Measurements from ENCODE around the gene FBXL20.

DNA sequence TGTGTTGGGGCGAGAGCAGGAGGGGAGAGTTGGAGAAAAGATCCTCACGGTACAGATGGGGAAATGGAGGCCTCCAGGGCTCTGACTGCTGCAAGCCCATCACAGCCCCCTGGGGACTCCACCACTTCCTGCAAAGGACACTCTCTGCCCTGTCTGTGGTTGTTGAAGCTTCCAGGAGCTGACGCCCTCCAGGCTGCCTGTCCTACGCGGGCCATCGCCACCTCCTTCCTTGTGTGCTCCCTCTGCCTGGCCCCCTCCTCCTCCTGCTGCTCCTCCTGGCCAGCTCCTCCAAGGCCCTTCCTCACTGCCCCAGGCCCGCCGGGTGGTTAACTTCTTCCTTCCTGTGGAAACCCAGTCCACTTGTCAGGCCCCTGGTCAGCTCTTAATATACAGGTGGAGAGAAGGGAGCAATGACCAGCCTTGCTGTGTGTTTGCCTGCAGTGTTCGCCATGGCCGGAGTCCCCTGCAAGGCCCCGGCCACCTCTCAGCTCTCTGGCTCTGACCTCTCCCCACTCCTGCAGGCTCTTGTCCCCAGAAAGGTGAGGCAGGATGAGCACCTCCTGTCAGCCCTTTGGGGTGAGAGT is 157.3 kb downstream of the FBXL20 start:
- TF ChIP-seq, protein P1, sequence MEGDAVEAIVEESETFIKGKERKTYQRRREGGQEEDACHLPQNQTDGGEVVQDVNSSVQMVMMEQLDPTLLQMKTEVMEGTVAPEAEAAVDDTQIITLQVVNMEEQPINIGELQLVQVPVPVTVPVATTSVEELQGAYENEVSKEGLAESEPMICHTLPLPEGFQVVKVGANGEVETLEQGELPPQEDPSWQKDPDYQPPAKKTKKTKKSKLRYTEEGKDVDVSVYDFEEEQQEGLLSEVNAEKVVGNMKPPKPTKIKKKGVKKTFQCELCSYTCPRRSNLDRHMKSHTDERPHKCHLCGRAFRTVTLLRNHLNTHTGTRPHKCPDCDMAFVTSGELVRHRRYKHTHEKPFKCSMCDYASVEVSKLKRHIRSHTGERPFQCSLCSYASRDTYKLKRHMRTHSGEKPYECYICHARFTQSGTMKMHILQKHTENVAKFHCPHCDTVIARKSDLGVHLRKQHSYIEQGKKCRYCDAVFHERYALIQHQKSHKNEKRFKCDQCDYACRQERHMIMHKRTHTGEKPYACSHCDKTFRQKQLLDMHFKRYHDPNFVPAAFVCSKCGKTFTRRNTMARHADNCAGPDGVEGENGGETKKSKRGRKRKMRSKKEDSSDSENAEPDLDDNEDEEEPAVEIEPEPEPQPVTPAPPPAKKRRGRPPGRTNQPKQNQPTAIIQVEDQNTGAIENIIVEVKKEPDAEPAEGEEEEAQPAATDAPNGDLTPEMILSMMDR (optimal IDR thresholded peaks at IDR 0.05 in 1 of 3, IDR thresholded peaks at IDR 0.05 in 1 of 3, conservative IDR thresholded peaks at IDR 0.05 in 1 of 3; ENCODE audit: extremely low read depth in 1 of 3, insufficient read depth in 2 of 3, low read length in 3 of 3): no peak
- no peak for TF ChIP-seq EZH2 (IDR thresholded peaks at IDR 0.05; ENCODE audit: low read length)
